Pulmonary artery endothelial cell (primary cell): ENCODE data around the gene MGMT. TPM values are rescaled to one million over a fixed set of nuclear protein-coding genes. Genes with fewer than 3 reads are reported as not detected.

ENCODE experiments used
- DNase-seq: peaks from one replicate; pipeline ENCODE4 v3.0.0-alpha.2; 2011; ENCODE audit warnings: low read depth, low spot score
- total RNA-seq: library from RNA; depleted of rRNA; stranded (reverse); fragments of >200 nt; gene quantifications from 2 replicates; pipeline ENCODE4 v1.2.3, GENCODE V29; 2014

The MGMT gene
- total RNA-seq, 1 donor from 2014 or later = 4.6 TPM

GRCh38 chr10:129653428-129653827, 186.4 kb downstream of the MGMT start:
- no peak for DNase-seq

- DNase-seq = no peak
Observed at GRCh38 chr10:129653861-129654260, 186.8 kb downstream of the MGMT start.

DNA sequence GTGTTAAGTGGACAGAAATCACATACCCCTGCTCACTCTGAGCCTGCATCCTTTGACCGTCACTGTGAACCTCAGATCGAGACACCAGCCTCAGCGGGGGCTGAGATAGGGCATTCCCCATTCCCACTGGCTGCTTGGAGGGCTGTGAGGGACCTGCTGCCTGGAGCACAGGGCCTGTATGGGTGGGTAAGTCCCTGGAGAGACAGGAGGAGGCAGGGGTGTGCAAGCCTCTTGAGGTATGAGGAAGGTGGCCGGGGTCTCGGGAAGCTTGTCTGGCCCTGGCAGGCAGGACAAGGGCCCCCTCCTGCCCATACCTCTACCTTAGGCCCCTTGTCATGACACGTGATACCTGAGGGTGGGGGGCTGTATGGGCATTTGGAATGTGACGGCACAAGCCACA, 187.4 kb downstream of the MGMT start:
- no peak for DNase-seq

DNA sequence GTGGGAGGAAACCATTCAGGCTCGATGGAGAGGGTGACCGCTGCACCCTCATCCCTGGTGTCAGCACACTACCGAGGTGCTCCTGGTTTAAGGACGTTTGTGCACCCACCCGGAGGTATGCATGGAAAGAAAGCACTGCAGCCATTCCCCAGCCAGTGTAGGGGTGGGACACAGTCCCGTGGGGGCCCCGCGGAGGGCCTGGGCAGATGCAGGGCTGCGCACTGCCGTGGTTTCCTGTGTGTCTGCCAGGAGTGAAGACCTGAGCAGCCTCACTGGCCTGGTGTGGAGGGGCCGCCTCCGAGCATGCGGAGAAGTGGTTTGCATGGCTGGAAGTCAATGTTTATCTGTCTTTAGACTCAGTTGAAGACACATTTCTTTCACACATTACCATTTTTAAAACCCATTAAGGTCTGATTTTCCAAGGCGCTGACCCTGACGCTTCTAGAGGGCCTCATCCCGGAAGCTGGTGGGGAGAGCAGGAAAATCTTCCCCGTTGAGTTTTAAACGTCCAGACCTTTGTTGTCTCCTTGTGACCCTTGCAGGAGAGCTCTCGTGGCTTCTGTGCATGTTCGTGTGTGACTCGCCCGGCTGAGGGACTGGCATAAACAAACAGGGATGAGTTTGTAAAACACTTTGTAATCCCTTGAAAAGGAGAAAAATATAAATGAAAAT, 188.1 kb downstream of the MGMT start:
- no peak for DNase-seq

DNA sequence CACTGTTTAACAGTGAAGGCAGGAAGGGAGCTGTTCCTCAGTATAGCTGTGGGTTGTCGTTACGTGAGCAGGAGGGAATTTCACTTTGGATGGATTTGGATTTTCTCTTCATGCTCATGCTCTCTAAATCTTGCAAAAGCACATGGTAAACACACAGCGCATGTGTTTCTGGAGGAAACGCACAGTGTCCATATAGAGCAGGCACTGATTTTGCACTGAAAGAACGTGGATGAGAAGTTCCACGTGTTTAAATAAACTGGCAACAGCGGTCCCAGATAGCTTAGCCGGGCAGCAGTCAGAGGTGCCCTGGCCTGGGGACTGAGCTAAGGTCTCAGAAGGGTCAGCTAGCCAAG, 188.6 kb downstream of the MGMT start:
- no peak for DNase-seq

- no peak for DNase-seq
Observed at GRCh38 chr10:129656642-129657041, 189.6 kb downstream of the MGMT start.

GRCh38 chr10:129657297-129658017, 190.4 kb downstream of the MGMT start:
- DNase-seq = no peak

- no peak for DNase-seq
Observed at GRCh38 chr10:129658376-129659072, 191.5 kb downstream of the MGMT start.

DNA sequence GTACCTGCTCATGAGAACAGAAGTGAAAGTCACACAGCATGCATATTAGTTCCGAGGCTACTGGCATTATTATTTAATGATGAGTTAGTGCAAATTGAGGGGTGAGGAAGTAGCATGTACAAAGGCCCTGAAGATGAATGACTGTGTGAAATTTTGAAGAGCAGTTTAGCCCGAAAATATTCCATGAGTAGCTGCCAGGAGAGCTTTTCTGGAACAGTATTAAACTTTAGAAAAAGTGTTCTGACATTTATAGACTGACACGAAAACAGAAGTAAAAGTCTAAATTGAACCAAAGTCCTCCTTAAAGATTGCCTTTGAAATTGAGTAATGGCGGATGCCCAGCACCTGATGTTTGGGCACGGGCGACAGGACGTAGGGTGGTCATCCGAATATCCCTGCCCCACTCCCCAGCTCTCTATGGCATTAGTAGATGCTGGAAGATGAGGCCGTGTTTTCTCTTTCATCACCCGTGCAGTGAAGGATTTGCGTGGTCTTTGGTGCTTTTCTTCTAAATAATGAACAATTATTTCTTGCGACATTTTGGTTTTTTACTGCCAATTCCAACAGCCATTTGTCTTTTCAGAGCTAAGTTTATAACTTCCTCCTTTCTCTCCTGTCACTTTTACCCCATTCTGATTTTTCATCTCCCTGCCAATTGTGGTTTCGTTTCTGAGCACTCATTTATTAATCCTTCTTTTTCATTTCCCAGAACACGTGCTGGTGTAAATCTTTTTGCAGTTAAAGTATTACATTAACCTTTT, 192.6 kb downstream of the MGMT start:
- DNase-seq = no peak

DNA sequence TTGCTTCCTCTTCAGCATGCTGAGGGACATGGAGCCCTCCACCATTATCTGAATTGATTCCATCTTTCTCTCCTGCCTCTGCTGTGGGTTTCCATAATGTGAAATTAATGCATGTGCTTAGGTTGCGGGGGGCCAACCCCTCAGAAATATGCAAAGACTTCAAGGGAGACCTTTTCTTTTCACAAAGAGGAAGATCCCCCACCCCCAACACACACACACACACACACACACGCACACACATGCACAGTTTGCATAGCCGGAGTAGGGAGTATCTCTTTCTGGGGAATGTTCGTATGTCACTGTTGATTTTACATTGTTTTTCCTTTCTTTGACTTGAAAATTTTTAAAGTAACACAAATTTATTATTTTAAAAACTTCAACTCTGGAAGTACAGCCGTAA, 193.5 kb downstream of the MGMT start:
- DNase-seq = no peak

GRCh38 chr10:129662426-129662825, 195.4 kb downstream of the MGMT start:
- no peak for DNase-seq

DNA sequence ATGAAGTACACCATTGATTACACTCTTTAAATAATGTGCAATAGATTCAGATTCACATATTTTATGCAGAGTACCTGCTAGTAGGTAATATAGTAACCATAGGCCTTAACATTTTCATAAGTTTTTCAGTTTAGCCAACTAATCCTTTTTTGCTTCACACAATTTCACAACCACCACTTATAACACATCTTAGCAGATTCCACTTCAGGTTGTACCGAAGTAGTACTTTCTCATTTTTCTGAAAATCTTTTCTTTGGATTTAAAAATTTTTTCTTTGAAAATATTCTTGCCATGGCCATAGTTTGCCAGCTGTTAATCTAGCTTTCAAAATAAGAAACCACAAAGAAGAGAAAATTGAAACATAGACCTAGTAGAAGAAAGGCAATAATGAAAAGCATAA, 203.1 kb downstream of the MGMT start:
- DNase-seq = no peak

- DNase-seq = no peak
Observed at GRCh38 chr10:129673292-129673691, 206.3 kb downstream of the MGMT start.

DNA sequence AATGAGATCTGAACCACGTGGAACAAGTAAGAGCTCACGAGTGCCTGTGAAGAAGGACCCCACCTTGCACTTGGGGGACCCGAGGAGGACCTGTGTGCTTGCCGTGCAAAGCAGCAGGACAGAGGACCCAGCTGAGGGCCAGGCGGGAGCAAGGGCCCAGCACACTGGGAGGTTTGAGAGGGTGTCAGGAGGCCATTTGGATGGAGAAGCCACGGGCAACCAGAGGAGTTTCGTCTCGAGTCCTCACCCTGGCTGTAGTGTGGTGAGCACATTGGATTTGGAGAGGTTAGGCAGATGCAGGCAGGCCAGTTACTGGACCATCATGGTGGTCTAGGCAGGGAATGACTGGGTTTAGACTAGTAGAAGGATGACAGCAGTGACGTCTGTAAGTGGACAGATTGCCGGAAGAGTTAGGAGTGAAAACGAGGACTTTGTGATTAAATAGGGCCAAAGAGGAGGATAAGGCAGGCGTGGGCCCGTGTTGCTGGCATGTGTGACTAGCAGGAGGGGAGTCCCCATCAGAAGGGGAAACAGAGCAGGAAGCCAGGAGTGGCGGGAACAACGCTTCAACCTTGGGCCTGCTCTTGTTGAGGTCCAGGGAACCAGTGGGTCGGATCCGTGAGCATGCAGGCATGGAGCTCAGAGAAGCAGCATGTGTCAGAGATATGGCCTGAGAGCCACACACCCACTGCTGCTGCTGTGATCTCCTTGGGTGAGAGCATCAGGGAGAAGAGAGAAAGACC, 208.2 kb downstream of the MGMT start:
- no peak for DNase-seq

GRCh38 chr10:129676014-129676413, 209.0 kb downstream of the MGMT start:
- no peak for DNase-seq

DNA sequence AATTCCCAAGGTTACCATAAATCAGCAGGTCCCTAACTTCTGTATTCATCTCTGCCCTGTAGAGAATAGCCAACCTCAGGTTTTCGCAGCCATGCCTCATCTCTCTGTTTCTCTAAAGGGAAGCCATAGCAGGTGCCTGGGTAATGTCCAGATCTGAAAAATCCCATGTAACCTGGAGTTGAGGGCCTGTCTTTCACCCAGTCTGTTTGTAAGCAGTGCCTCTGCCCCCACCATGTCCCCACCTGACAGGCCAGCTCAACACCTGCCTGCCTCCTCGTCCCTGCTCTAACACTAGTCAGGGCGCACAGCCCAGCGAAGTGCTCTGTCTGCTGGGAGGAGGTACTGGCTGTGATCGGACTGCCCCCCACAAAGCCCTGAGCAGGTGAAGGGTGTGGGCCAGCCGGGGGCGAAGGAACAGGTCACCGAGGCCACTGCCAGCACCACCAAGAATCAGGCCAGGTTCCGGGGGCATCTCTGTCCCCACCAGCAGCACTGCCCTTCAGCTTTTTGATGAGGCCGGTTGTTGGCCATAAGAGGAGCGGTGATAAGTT, 210.4 kb downstream of the MGMT start:
- DNase-seq = no peak

DNA sequence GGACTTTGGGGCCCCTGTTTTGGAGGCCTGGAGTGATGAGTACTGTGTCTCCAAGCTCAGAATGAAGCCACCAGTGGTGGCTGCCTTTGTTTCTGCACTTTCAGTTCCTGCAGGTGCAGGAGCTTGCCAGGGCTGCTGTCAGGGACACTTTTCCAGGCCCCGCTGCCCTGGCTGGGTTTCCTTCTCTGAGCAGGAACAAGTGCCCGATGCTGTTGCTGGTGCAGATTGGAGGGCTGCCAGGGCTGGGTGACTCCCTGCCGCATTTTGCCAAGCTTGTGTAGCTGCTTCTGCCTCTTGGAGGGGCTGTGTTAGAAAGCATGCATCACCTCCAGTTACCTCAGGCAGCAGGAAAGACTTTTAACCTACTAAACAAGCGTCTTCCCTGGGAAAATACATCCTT, 211.1 kb downstream of the MGMT start:
- DNase-seq = no peak

DNA sequence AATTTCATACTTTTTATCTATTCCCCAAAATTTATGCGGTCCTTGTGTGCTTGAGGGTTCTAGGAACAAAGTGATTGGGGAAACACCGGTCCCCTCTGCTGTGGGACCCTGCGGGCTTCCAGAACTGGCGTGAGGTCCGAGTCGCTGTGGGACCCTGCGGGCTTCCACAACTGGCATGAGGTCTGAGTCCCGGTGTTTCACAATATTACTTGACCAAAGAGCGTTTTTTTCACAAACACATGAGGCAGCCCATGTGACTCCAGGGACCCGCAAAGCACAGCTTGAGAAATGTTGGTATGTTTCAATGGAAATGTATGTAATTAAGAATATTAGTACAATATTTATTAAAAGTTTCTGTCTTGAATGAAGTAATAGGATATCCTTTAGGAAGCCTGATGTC, 212.2 kb downstream of the MGMT start:
- no peak for DNase-seq

DNA sequence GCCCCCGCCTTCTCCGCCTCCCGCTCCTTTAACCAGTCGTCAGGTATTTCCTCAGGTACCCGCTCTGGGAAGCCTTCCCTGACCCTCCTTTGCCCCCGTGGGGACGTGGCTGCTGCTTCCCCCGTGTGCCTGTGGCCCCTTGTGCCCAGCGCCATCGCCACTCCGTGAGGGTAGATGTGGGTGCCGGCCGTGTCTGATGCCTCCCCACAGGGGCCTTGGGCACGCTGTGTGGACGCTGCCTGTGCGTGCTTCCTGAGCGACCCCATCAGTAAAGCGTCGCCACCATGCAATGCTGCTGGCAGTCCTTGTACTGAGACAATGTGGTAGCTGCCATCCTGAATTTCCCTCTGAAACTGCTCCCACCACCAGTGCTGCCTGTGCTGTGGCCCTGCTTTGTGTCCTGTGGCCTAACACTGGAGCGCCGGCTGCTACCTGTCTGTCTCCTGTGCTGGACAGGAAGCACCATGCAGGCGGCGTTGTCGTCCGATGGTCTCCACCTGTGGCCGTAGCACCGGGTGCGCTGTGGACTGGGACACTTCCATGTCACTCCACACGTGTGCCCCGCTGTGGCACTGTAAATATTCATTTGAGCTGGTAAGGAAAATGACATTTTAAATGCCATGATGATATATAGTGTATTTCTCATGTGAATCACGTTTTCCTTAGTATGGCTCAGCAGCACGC, 213.8 kb downstream of the MGMT start:
- no peak for DNase-seq

DNA sequence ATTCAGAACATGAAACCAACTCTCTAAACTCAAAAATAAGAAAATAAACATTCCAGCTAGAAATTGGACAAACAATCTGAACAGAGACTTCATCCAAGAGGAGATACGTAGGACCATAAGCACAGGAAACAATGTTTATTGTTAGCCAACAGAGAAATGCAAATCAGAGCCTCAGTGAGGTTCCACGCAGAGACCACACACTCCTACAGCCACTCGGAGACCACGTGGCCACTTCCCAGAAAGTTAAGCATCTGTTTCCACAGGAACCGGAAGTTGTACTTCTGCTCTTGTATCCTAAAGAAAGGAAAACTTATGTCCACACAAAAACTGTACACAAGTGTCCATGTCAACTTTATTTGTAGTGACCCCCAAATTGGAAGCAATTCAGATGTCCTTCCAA, 214.8 kb downstream of the MGMT start:
- no peak for DNase-seq
